NCI-H128 (cell line): ENCODE results near the gene DCDC2C.

Experiments used
- DNase-seq: peaks from one replicate; lab custom pipeline; 2025; ENCODE audit not compliant: unreplicated experiment; lab: John Stamatoyannopoulos, UW

DCDC2C gene

GRCh38 chr2:3672861-3673678 lies 30.3 kb upstream of the DCDC2C start:
- no peak for DNase-seq

GRCh38 chr2:3674066-3674845 lies 29.1 kb upstream of the DCDC2C start:
- no peak for DNase-seq

GRCh38 chr2:3675687-3676086 lies 27.7 kb upstream of the DCDC2C start:
- DNase-seq = no peak

GRCh38 chr2:3677436-3677835 lies 25.9 kb upstream of the DCDC2C start:
- no peak for DNase-seq

GRCh38 chr2:3678212-3678611 lies 25.2 kb upstream of the DCDC2C start:
- DNase-seq = no peak

GRCh38 chr2:3679180-3679579 lies 24.2 kb upstream of the DCDC2C start:
- DNase-seq = no peak

GRCh38 chr2:3679616-3680393 lies 23.6 kb upstream of the DCDC2C start:
- no peak for DNase-seq

GRCh38 chr2:3680548-3681345 lies 22.6 kb upstream of the DCDC2C start:
- no peak for DNase-seq

GRCh38 chr2:3681625-3682024 lies 21.8 kb upstream of the DCDC2C start:
- no peak for DNase-seq

- DNase-seq = no peak
Observed at GRCh38 chr2:3682811-3683210, 20.6 kb upstream of the DCDC2C start.

GRCh38 chr2:3683748-3684454 lies 19.5 kb upstream of the DCDC2C start:
- DNase-seq = no peak

- DNase-seq = no peak
Observed at GRCh38 chr2:3689998-3690748, 13.2 kb upstream of the DCDC2C start.

- no peak for DNase-seq
Observed at GRCh38 chr2:3692375-3692774, 11.0 kb upstream of the DCDC2C start.

- no peak for DNase-seq
Observed at GRCh38 chr2:3696545-3696944, 6.8 kb upstream of the DCDC2C start.

- no peak for DNase-seq
Observed at GRCh38 chr2:3701071-3701470, 2.3 kb upstream of the DCDC2C start.

GRCh38 chr2:3703757-3704355 lies 481 bp downstream of the DCDC2C start:
- no peak for DNase-seq

- no peak for DNase-seq
Observed at GRCh38 chr2:3704692-3705091, 1.3 kb downstream of the DCDC2C start.

- no peak for DNase-seq
Observed at GRCh38 chr2:3705782-3706181, 2.4 kb downstream of the DCDC2C start.

GRCh38 chr2:3706892-3707291 lies 3.5 kb downstream of the DCDC2C start:
- no peak for DNase-seq
